ENCODE measurements around the gene PRKACA. TPM values are rescaled to one million over a fixed set of nuclear protein-coding genes. Genes with fewer than 3 reads are reported as not detected.
A peak's percentile ranks its signal among the peaks of the same experiment; 100 is the strongest.

Gene PRKACA
- total and polyA plus RNA-seq, 4 donors, result 43.7 to 103 (median 67.9) TPM

- Histone ChIP-seq H3K27ac (ENCODE audit: low read depth in 1 of 2, low read length in 1 of 2) (peak overlapping the region in 1 of 2 donors; percentile 13), H3K9ac (ENCODE audit: insufficient read depth in 1 of 2, low read length in 2 of 2) (no peak overlapping the region), H3K4me1 (ENCODE audit: control insufficient read depth in 5 of 5, insufficient read depth in 5 of 5, low read length in 5 of 5) (peaks cover 9 to 29% (median 16%) of the 10 kb centered on the region in 5 donors), H3K9me3 (ENCODE audit: control insufficient read depth in 4 of 4, insufficient read depth in 3 of 4, low read length in 3 of 4) (no peaks in the 10 kb centered on the region), H3K36me3 (ENCODE audit: control insufficient read depth in 4 of 4, insufficient read depth in 4 of 4, low read length in 4 of 4) (peaks cover 0 to 9% (median 2%) of the 10 kb centered on the region in 4 donors), H3K4me3 (no peak overlapping the region), H3K27me3 (ENCODE audit: control insufficient read depth in 3 of 3, insufficient read depth in 3 of 3, low read length in 2 of 3) (no peaks in the 10 kb centered on the region)
- no peak for ATAC-seq (ENCODE audit: insufficient read depth, low FRiP score)
- 95 to 96% methylated on average over 1 of the region's 1 CpG for WGBS, 2 donors
- no peak for TF ChIP-seq CTCF (IDR thresholded peaks at IDR 0.05; ENCODE audit: control extremely low read depth, extremely low read depth)
- DNase-seq, result no peak
Observed at GRCh38 chr19:14111486-14111885, 6.1 kb downstream of the PRKACA start.

- H3K27me3 ChIP-seq (ENCODE audit: control insufficient read depth in 3 of 3, insufficient read depth in 3 of 3, low read length in 2 of 3), result no peaks in the 10 kb centered on the region
- no peak overlapping the region for H3K9ac ChIP-seq (ENCODE audit: insufficient read depth in 1 of 2, low read length in 2 of 2)
- no peak overlapping the region for H3K4me3 ChIP-seq
- WGBS, 2 donors, result 68 to 89% methylated on average over 2 of the region's 2 CpGs
- H3K36me3 ChIP-seq (ENCODE audit: control insufficient read depth in 4 of 4, insufficient read depth in 4 of 4, low read length in 4 of 4), result peaks cover 0 to 14% (median 5%) of the 10 kb centered on the region in 4 donors
- H3K4me1 ChIP-seq (ENCODE audit: control insufficient read depth in 5 of 5, insufficient read depth in 5 of 5, low read length in 5 of 5), result peaks cover 7 to 23% (median 16%) of the 10 kb centered on the region in 5 donors
- no peak for ATAC-seq (ENCODE audit: insufficient read depth, low FRiP score)
- TF ChIP-seq CTCF (IDR thresholded peaks at IDR 0.05; ENCODE audit: control extremely low read depth, extremely low read depth), result no peak
- H3K9me3 ChIP-seq (ENCODE audit: control insufficient read depth in 4 of 4, insufficient read depth in 3 of 4, low read length in 3 of 4), result no peaks in the 10 kb centered on the region
- DNase-seq, result no peak
- no peak overlapping the region for H3K27ac ChIP-seq (ENCODE audit: low read depth in 1 of 2, low read length in 1 of 2)
Observed at GRCh38 chr19:14110650-14111049, 6.9 kb downstream of the PRKACA start.

GRCh38 chr19:14107581-14108461 is 9.7 kb downstream of the PRKACA start:
- 81 to 89% methylated on average over 23 of the region's 23 CpGs for WGBS, 2 donors
- H3K4me1 ChIP-seq (ENCODE audit: control insufficient read depth in 5 of 5, insufficient read depth in 5 of 5, low read length in 5 of 5), result peaks cover 0 to 10% (median 5%) of the 10 kb centered on the region in 5 donors
- no peak overlapping the region for H3K9ac ChIP-seq (ENCODE audit: insufficient read depth in 1 of 2, low read length in 2 of 2)
- H3K27ac ChIP-seq (ENCODE audit: low read depth in 1 of 2, low read length in 1 of 2), result peak overlapping the region in 1 of 2 donors; percentile 83
- no peak overlapping the region for H3K4me3 ChIP-seq
- peaks cover 5 to 26% (median 10%) of the 10 kb centered on the region in 4 donors for H3K36me3 ChIP-seq (ENCODE audit: control insufficient read depth in 4 of 4, insufficient read depth in 4 of 4, low read length in 4 of 4)
- DNase-seq (no peak), ATAC-seq (ENCODE audit: insufficient read depth, low FRiP score) (no peak)
- no peaks in the 10 kb centered on the region for H3K9me3 ChIP-seq (ENCODE audit: control insufficient read depth in 4 of 4, insufficient read depth in 3 of 4, low read length in 3 of 4)
- H3K27me3 ChIP-seq (ENCODE audit: control insufficient read depth in 3 of 3, insufficient read depth in 3 of 3, low read length in 2 of 3), result no peaks in the 10 kb centered on the region
- no peak for TF ChIP-seq CTCF (IDR thresholded peaks at IDR 0.05; ENCODE audit: control extremely low read depth, extremely low read depth)
